ACHN (cell line): ENCODE data around the gene ZNF496.
"Not testable (repeated sequence)": the region's sequence is repeated elsewhere in the genome, so short reads cannot be mapped to it uniquely, and the experiment has no call there.

Experiments used
- DNase-seq: peaks from one replicate; pipeline ENCODE4 v3.0.0-alpha.2; 2015
- in situ Hi-C: cut with HindIII; loops from 2 replicates; pipeline ENCODE4 v1.10.0; 2017; ENCODE audit warnings: low sequenced_read_pairs, low pct_ligation_motif_present, low pct_unique_long_range_greater_than_20kb

The ZNF496 gene

DNA sequence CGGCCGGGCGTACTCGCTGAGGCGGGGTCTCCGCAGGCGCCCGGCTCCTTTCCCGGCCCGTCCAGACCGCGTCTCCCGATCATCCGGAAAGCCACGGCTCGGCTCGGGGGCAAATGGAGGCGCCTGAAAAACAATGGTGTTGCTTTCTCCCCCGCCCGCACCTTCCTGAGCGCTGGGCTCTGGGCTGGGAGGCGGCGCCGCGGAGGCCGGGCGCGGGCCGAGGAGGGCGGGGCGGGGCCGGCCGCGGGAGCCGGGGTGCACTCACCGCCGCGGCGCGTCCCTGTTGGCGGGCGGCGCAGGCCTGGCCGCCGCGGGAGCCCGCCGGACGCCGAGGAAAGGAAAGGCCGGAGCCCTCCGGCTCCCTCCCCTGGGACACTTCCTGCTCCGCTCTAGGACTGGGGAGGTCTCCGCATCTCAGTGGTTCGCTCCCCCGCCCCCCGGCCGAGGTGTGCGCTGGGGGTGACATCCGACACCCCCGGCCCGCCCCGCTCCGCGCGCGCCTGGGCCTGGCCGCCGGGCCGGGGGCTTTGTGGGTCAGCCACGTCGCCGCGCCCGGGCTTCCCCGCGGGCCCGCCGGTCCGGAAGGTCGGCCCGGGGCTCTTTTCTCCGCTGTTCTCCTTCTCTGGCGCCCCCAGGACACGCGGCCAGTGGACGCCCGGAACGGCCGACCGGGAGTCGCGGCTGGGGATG is at the start of gene ZNF496:
TSS of gene ZNF496 (minus strand) at position 343 of the 690 bp plus-strand sequence. CDS start 2,289 bp downstream, outside the sequence.
- peak; percentile 79 for DNase-seq
- in situ Hi-C loops, result no loop called here

DNA sequence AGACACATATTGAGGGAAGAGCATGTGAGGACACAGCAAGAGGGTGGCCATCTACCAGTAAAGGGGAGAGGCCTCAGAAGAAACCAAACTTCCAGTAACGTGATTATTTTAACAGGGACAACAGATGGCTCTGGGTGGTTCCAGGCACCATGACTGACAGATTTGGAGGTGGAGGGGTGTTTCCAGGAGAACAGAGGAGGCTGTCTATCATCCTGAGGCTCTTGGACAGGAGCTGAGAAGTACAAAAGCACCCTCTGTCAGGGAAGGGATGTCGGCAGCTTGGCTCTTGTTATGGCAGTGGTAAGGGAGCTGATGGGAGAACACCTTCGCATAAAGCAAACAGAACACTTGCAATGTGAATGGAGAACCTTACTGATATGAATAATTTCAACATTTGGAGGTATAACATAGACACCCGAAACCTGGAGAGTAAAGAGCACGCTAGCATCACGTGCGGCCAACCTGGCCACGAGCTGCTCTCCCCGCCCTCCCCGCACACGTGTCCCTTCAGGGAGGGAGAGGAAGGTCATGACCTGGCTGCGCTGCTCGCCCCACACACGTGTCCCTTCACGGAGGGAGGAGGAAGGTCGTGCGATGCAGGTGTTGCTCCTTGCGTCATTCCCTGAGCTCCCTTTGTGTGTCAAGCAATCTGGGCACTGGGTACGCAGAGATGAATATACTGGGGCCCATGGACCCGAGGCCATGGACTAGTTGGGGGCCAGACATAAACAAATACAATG is 46.8 kb upstream of the ZNF496 start:
- in situ Hi-C loops, result no loop called here
- DNase-seq, result no peak

DNA sequence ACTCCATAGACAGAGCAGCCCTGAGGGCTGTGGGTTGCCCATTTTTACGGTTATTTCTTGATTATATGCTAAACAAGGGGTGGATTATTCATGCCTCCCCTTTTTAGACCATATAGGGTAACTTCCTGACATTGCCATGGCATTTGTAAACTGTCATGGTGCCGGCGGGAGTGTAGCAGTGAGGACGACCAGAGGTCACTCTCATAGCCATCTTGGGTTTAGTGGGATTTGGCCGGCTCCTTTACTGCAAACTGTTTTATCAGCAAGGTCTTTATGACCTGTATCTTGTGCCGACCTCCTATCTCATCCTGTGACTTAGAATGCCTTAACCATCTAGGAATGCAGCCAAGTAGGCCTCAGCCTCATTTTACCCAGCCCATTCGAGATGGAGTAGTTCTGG is 46.0 kb upstream of the ZNF496 start:
- in situ Hi-C loops, DNase-seq: not testable (repeated sequence)

DNA sequence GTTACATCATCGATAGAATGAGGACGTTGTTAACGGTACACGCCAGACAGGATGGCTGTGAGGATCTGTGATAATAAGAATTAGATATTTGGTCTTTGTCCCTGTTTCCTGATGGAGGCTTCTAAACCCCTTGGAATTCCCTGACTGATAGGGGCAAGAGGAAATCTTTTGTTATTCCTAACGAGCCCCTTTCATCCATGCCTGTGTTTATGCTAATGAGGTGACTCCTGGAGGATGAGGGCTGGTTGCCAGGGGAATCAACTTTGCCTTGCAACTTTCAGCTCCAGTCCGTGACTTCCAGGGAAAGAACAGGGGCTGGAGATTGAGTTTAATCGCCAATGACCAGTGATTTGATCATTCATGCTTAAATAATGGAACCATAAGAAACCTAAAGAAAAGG is 45.0 kb upstream of the ZNF496 start:
- in situ Hi-C loops, result no loop called here
- DNase-seq, result no peak

DNA sequence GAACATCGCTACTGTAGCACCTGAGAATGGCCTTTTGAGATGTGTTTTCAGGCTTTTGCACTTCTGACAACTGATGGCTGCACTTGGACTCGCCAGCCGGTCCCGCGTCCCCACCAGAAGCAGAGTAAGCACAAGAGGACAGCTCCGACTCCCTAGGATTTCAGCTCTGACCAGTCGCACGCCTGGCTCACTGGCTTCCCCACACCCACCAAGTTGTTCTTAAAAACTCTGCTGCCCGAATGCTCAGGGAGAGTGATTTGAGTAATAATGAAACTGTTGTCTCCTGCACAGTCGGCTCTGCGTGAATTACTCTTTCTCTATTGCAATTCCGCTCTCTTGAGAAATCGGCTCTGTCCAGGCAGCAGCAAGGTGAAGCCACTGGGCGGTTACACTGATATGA is 44.1 kb upstream of the ZNF496 start:
- in situ Hi-C loops, result no loop called here
- no peak for DNase-seq

DNA sequence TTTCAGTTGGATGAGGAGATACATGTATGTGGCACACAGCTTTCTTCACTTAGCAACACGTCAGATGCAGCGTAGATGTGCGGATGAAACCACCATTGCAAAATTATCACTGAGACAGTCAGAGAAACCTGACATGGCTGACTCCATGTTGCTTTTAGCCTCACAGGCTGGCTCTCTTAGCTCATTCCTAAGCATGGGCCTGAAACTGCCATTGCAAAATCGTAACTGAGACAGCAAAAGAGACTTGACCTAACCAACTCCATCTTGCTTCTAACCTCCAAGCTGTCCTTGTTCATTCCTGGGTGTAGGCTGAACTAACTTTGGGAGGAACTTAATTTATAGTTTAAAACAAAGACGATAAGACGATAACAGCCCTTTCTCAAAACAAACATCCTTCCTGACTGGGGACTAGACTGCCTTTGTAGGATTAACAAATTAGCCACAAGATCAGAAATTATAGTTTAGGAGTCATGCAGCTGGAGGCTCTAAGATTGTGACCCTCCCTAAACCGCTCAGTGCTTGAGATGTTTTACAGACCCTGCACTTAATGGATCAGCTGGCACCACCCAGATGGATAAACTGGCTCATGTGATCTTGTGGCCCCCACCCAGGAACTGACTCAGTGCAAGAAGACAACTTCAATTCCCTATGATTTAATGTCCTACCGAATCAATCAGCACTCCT is 43.1 kb upstream of the ZNF496 start:
- DNase-seq, in situ Hi-C loops: not testable (repeated sequence)

DNA sequence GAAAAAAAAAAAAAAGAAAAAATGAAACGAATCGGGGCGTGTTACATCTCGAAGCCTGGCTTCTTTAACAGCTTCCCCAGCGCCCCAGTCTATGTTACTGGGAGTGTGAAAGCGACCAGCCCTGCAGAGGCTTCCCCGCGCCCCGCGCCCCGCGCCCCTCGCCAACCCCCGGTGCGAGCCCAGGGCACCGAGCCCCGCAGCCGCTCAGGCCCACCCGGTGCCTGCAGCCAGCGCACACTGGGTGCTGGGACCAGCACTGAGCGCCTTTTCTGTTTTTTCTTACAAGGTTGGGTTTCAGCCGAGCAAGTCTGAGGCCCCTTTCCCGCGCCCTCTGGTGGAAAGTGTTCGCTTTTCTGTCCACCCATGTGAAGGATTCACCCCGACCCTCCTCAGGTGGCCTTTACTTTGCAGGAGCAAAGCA is 42.1 kb upstream of the ZNF496 start:
- no peak for DNase-seq
- in situ Hi-C loops, result no loop called here

DNA sequence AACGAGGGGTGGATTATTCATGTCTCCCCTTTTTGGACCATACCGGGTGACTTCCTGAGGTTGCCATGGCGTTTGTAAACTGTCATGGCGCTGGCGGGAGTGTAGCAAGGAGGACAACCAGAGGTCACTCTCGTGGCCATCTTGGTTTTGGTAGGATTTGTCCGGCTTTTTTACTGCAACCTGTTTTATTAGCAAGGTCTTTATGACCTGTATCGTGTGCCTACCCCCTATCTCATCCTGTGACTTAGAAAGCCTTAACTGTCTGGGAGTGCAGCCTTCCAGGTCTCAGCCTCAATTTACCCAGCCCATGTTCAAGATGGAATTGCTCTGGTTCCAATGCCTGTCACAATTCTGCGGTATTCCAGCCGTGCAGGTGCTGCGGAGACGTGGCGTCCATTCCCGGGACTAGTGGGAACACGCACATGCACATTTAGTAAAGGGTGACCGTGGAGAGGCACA is 40.2 kb upstream of the ZNF496 start:
- no peak for DNase-seq
- in situ Hi-C loops, result no loop called here

DNA sequence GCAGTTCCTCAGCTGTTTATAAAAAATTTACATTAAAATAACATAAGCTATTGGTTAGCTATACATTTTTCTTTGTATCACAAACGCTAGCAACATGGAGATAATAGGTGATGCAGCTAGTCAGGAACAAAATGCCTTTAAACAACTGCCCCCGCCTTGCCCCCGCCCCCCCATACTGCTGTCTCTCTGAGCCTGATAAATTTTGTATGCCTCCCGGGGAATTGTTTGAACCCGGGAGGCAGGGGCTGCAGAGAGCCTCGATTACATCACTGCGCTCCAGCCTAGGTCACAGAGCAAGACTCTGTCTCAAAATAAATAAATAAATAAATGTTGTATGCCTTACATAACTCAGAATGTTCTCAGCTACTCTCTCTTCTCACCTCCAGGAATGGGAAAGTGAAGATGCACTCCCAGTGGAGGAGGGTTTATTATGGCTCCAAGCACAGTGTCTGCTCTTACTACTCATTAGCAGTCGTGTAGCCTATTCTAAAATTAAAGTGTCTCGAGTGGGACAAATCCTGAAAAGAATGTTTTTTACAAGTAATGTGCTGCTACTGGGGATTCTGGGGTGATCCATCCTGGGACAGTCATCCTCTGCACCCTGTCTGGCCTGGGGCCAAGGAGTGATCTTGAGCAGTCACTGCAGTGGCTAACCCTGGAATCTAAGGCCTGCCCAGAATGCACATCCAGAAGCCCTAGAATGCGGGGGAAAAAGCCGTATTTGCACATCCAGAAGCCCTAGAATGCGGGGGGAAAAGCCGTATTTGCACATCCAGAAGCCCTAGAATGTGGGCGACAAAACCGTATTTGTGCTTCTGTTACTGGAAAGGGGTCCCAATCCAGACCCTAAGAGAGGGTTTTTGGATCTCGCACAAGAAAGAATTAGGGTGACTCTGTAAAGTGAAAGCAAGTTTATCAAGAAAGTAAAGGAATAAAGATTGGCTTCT is 39.4 kb upstream of the ZNF496 start:
- in situ Hi-C loops, result no loop called here
- DNase-seq, result no peak

DNA sequence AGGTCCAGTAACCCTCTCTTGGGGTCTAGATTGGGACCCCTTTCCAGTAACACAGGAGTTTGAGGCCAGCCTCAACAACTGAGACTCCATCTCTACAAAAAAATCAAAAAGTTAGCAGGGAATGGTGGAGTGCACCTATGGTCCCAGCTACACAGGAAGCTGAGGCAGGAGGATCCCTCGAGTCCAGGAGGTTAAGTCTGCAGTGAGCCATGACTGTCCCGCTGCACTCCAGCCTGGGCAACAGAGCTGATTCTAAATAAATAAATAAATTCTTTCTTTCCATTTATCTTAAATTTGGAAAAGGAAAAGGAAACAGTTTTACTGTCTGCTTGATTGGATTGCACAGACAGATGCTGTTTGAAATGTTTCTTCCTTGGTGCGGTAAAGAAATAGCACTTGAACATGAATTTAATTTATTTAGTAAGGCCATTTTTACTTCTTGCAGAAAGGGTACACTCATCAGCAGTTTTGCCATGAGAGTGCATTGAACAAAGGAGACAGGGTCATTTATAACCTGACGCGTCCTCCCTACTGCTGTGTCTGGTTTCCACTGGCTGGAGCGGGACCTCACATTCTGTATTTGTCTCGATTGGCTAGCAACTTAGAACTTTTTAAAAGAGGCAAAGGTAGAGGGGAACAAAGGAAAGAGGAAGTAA is 37.0 kb upstream of the ZNF496 start:
- in situ Hi-C loops, result no loop called here
- DNase-seq, result no peak

DNA sequence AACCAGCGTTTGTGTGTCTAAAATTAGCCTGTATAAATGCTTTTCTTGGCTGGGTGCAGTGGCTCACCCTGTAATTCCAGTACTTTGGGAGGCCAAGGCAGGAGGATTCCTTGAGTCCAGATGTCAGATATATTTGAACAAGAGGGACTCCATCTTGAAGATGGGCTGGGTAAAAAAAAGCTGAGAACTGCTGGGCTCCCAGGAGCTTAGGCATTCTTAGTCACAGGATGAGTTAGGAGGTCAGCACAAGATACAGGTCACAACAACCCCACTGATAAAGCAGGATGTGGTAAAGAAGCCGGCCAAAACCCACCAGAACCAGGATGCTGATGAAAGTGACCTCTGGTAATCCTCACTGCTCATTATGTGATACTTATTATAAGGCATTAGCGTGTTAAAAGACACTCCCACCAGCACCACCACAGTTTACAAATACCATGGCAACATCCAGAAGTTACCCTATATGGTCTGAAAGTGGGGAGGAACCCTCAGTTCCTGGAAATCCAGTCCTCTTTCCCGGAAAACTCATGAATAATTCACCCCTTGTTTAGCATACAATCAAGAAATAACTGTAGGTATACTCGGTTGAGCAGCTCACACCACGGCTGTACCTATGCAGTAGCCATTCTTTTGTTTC is 36.2 kb upstream of the ZNF496 start:
- in situ Hi-C loops, result no loop called here
- DNase-seq, result no peak

DNA sequence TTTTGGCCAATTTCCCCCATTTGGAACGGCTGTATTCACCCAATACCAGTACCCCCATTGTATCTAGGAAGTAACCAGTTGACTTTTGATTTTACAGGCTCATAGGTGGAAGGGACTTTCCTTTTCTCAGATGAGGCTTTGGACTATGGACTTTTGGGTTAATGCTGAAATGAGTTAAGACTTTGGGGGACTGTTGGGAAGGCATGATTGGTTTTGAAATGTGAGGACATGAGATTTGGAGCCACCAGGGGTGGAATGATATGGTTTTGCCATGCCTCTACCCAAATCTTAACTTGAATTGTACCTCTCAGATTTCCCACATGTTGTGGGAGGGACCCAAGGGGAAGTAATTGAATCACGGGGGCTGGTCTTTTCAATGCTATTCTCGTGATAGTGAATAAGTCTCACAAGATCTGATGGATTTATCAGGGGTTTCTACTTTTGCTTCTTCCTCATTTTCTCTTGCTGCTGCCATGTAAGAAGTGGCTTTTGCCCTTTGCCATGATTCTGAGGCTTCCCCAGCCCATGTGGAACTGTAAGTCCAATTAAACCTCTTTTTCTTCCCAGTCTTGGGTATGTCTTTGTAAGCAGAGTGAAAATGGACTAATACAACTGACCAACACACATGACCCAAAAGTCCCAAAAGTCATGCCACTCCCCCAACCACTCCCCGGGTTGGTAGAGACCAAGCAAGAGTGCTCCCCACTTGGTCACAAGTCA is 35.4 kb upstream of the ZNF496 start:
- no peak for DNase-seq
- in situ Hi-C loops, result no loop called here

DNA sequence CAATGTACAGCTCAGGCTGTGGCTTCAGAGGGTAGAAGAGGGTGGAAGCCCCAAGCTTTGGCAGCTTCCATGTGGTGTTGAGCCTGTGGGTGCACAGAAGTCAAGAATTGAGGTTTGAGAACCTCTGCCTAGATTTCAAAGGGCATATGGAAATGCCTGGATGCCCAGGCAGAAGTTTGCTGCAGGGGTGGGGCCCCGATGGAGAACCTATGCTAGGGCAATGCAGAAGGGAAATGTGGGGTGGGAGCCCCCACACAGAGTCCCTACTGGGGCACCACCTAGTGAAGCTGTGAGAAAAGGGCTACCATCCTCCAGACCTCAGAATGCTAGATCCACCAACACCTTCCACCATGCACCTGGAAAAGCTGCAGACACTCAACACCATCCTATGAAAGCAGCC is 34.7 kb upstream of the ZNF496 start:
- DNase-seq, in situ Hi-C loops: not testable (repeated sequence)

DNA sequence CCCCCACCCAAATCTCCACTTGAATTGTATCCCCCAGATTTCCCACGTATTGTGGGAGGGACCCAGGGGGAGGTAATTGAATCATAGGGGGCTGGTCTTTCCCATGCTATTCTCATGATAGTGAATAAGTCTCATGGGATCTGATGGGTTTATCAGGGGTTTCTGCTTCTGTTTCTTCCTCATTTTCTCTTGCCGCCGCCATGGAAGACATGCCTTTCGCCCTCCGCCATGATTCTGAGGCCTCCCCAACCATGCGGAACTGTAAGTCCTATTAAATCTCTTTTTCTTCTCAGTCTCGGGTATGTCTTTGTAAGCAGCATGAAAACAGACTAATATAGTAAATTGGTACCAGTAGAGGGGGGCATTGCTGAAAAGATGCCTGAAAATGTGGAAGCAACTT is 33.4 kb upstream of the ZNF496 start:
- in situ Hi-C loops, result no loop called here
- no peak for DNase-seq

DNA sequence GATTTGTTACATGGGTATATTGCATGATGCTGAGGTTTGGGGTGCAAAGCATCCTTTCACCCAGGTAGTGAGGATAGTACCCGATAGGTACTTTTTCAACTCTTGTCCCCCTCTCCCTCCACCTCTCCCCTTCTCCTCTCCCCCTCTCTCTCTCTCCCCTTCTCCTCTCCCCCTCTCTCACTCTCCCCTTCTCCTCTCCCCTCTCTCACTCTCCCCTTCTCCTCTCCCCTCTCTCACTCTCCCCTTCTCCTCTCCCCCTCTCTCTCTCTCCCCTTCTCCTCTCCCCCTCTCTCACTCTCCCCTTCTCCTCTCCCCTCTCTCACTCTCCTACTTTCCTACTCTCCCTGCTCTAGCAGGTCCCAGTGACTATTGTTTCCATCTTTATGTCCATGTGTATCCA is 31.3 kb upstream of the ZNF496 start:
- in situ Hi-C loops, DNase-seq: not testable (repeated sequence)

DNA sequence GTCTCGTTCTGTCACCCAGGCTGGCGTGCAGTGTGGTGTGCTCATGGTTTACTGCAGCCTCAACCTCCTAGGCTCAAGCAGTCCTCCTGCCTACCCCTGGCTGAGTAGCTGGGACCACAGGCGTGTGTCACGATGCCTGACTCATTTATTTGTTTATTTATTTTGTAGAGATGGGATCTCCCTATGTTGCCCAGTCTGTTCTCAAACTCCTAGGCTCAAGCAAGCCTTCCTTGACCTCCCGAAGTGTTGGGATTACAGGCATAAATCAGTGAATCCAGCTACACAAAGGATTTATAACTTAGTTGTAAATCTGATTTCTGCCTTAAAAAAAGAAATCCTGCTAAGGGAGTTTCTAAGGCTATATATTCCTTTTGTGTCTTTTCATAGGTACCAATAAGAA is 30.5 kb upstream of the ZNF496 start:
- no peak for DNase-seq
- in situ Hi-C loops, result no loop called here
